Cerebellar cortex (tissue), 1 donor: ENCODE data around the gene CBX2.
"Not testable (repeated sequence)": the region's sequence is repeated elsewhere in the genome, so short reads cannot be mapped to it uniquely, and the experiment has no call there.

Experiments
- DNase-seq: peaks from one replicate; pipeline ENCODE4 v3.0.0-alpha.2; 2015; ENCODE audit warnings: low spot score

Gene CBX2

GRCh38 chr17:79769570-79770506 lies 8.1 kb upstream of the CBX2 start:
- DNase-seq: no peak

GRCh38 chr17:79771276-79771675 lies 6.7 kb upstream of the CBX2 start:
- DNase-seq: no peak

GRCh38 chr17:79772726-79773125 lies 5.2 kb upstream of the CBX2 start:
- DNase-seq: not testable (repeated sequence)

- DNase-seq: no peak
Observed at GRCh38 chr17:79774561-79774975, 3.4 kb upstream of the CBX2 start.

GRCh38 chr17:79775632-79776031 lies 2.3 kb upstream of the CBX2 start:
- DNase-seq: no peak

- DNase-seq: no peak
Observed at GRCh38 chr17:79776376-79777119, 1.4 kb upstream of the CBX2 start.

GRCh38 chr17:79777120-79777893 lies 641 bp upstream of the CBX2 start:
- no peak for DNase-seq

- no peak for DNase-seq
Observed at GRCh38 chr17:79778504-79779083, 646 bp downstream of the CBX2 start.

GRCh38 chr17:79779084-79779529 lies 1.2 kb downstream of the CBX2 start:
- no peak for DNase-seq

GRCh38 chr17:79779661-79780365 lies 1.9 kb downstream of the CBX2 start:
- DNase-seq: no peak

- no peak for DNase-seq
Observed at GRCh38 chr17:79781012-79781650, 3.2 kb downstream of the CBX2 start.

- no peak for DNase-seq
Observed at GRCh38 chr17:79781736-79782575, 4.0 kb downstream of the CBX2 start.

- DNase-seq: no peak
Observed at GRCh38 chr17:79783891-79784290, 5.9 kb downstream of the CBX2 start.

GRCh38 chr17:79784353-79785016 lies 6.5 kb downstream of the CBX2 start:
- no peak for DNase-seq

GRCh38 chr17:79785017-79785899 lies 7.3 kb downstream of the CBX2 start:
- DNase-seq: no peak

- no peak for DNase-seq
Observed at GRCh38 chr17:79785900-79786810, 8.2 kb downstream of the CBX2 start.
